Neural crest cell (in vitro differentiated cells): Measurements from ENCODE around the gene CDK5RAP2. TPM values are rescaled to one million over a fixed set of nuclear protein-coding genes. Genes with fewer than 3 reads are reported as not detected.
A peak's percentile ranks its signal among the peaks of the same experiment; 100 is the strongest.

Source experiments
- DNase-seq: peaks from one replicate; pipeline ENCODE4 v3.0.0; 2021; ENCODE audit warnings: low read depth, mixed read lengths, low spot score
- H3K27ac Mint-ChIP-seq: one replicate; pipeline ENCODE4 v1.8.0; 2021; ENCODE audit warnings: mild to moderate bottlenecking, mixed read lengths; ENCODE audit not compliant: unreplicated experiment
- H3K27me3 Mint-ChIP-seq: 2 replicates; pipeline ENCODE4 v1.8.0; 2021; ENCODE audit warnings: low read depth, mild to moderate bottlenecking, mixed read lengths
- H3K36me3 Mint-ChIP-seq: 2 replicates; pipeline ENCODE4 v1.8.0; 2021; ENCODE audit warnings: low read depth, mild to moderate bottlenecking, mixed read lengths
- H3K4me1 Mint-ChIP-seq: 2 replicates; pipeline ENCODE4 v1.8.0; 2021; ENCODE audit warnings: mixed read lengths
- H3K4me3 Mint-ChIP-seq: one replicate; pipeline ENCODE4 v1.8.0; 2021; ENCODE audit warnings: mild to moderate bottlenecking, mixed read lengths
- H3K9me3 Mint-ChIP-seq: 2 replicates; pipeline ENCODE4 v1.8.0; 2021; ENCODE audit warnings: mixed read lengths
- CTCF ChIP-seq: fragments of 200-600 bp; sonication (generic); conservative IDR thresholded peaks from 2 replicates; pipeline ENCODE4 v1.5.0; 2021; ENCODE audit warnings: antibody characterized with exemption, mild to moderate bottlenecking
- total RNA-seq: library from RNA; stranded (reverse); gene quantifications from 2 replicates; pipeline ENCODE4 v1.2.1, GENCODE V29; 2021

CDK5RAP2 gene
- total RNA-seq, 1 donor from 2014 or later: 116 TPM

- no peak overlapping the region for H3K27ac Mint-ChIP-seq
- DNase-seq: no peak
- TF ChIP-seq CTCF: no peak
- peaks cover 8% of the 10 kb centered on the region for H3K9me3 Mint-ChIP-seq
- peaks cover 3% of the 10 kb centered on the region for H3K27me3 Mint-ChIP-seq
- H3K36me3 Mint-ChIP-seq: peaks cover 29% of the 10 kb centered on the region
- H3K4me3 Mint-ChIP-seq: no peak overlapping the region
- peaks cover 32% of the 10 kb centered on the region for H3K4me1 Mint-ChIP-seq
Observed at GRCh38 chr9:120381839-120382238, 198.1 kb downstream of the CDK5RAP2 start.

GRCh38 chr9:120379611-120380010, 200.4 kb downstream of the CDK5RAP2 start:
- Mint-ChIP-seq H3K27ac (no peak overlapping the region), H3K4me1 (peaks cover 26% of the 10 kb centered on the region), H3K27me3 (peaks cover 3% of the 10 kb centered on the region), H3K4me3 (no peak overlapping the region), H3K9me3 (peaks cover 13% of the 10 kb centered on the region), H3K36me3 (peaks cover 29% of the 10 kb centered on the region)
- TF ChIP-seq CTCF: no peak
- no peak for DNase-seq

- Mint-ChIP-seq H3K27ac (no peak overlapping the region), H3K9me3 (peaks cover 17% of the 10 kb centered on the region), H3K4me1 (peaks cover 16% of the 10 kb centered on the region), H3K36me3 (peaks cover 29% of the 10 kb centered on the region), H3K27me3 (peaks cover 3% of the 10 kb centered on the region), H3K4me3 (no peak overlapping the region)
- DNase-seq: no peak
- no peak for TF ChIP-seq CTCF
Observed at GRCh38 chr9:120378680-120379079, 201.3 kb downstream of the CDK5RAP2 start.

GRCh38 chr9:120377268-120378159, 202.5 kb downstream of the CDK5RAP2 start:
- TF ChIP-seq CTCF: no peak
- Mint-ChIP-seq H3K4me1 (peaks cover 16% of the 10 kb centered on the region), H3K27me3 (peaks cover 3% of the 10 kb centered on the region), H3K36me3 (peaks cover 29% of the 10 kb centered on the region), H3K4me3 (no peak overlapping the region), H3K27ac (peak overlapping the region; percentile 14), H3K9me3 (peaks cover 17% of the 10 kb centered on the region)
- DNase-seq: no peak

- peaks cover 16% of the 10 kb centered on the region for H3K4me1 Mint-ChIP-seq
- H3K27me3 Mint-ChIP-seq: no peaks in the 10 kb centered on the region
- H3K36me3 Mint-ChIP-seq: peaks cover 27% of the 10 kb centered on the region
- H3K27ac Mint-ChIP-seq: no peak overlapping the region
- TF ChIP-seq CTCF: no peak
- no peak for DNase-seq
- peaks cover 17% of the 10 kb centered on the region for H3K9me3 Mint-ChIP-seq
- no peak overlapping the region for H3K4me3 Mint-ChIP-seq
Observed at GRCh38 chr9:120376101-120376500, 203.9 kb downstream of the CDK5RAP2 start.
